K562 (cell line): ENCODE results near the gene ARMH1.

Source experiments
- POLR2AphosphoS5 ChIP-seq: IDR thresholded peaks from 2 replicates; pipeline ENCODE4 v1.6.1; 2011; ENCODE audit warnings: mild to moderate bottlenecking, low read depth, low read length, moderate library complexity; ENCODE audit not compliant: control insufficient read depth, insufficient read depth
- ZBTB1 ChIP-seq: sonication (generic); formaldehyde crosslinking; IDR thresholded peaks from 2 replicates; pipeline ENCODE4 v1.8.1; 2023; ENCODE audit warnings: missing genetic modification reagents, low read depth, mild to moderate bottlenecking, borderline replicate concordance
- ZKSCAN1 ChIP-seq: fragments of 150-350 bp; IDR thresholded peaks from 2 replicates; pipeline ENCODE4 v1.6.1; 2016; ENCODE audit warnings: low read depth, low read length
- TF ChIP-seq, protein P1 (sequence below), 2 experiments: fragments of 450-650 bp in 1 of 2; IDR thresholded peaks; 2 replicates each; pipeline ENCODE4 v1.6.1; 2011 to 2017; ENCODE audit warnings: low read depth in 2 of 2, antibody characterized with exemption in 1 of 2, borderline replicate concordance in 1 of 2, low read length in 1 of 2, mild to moderate bottlenecking in 1 of 2, mixed read lengths in 1 of 2; ENCODE audit not compliant: control insufficient read depth in 1 of 2
- TF ChIP-seq, protein P2 (sequence below), 3 experiments: IDR thresholded peaks in 2 of 3; conservative IDR thresholded peaks in 1 of 3; 2 replicates each; pipeline ENCODE4 v1.5.1; 2011 to 2012; ENCODE audit warnings: low read length in 3 of 3, mild to moderate bottlenecking in 3 of 3, control low read depth in 2 of 3, improper control_type of control experiment in 1 of 3, inconsistent platforms in 1 of 3, low read depth in 1 of 3, mixed read lengths in 1 of 3, moderate library complexity in 1 of 3; ENCODE audit not compliant: insufficient read depth in 2 of 3

DNA sequence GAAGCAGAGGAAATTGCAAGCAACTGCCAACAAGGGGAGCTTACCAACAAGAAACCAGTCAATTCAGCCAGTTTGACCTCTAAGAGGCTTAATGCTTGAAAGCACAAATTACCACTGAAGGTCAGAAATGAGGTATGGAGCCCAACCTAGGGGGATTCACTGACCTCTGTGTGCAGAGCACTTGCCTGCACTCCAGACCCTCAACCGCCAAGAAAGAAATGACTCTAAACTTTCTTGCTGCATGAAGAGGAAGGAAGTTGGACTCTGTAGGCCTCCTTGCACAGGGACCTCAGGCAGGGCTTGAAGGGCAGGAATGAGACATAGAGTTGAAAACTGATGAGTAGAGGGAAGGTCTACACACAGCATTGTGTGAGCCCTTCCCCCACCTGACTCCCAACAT lies 10.0 kb downstream of the ARMH1 start:
- no peak for TF ChIP-seq POLR2AphosphoS5
- TF ChIP-seq, protein P1, sequence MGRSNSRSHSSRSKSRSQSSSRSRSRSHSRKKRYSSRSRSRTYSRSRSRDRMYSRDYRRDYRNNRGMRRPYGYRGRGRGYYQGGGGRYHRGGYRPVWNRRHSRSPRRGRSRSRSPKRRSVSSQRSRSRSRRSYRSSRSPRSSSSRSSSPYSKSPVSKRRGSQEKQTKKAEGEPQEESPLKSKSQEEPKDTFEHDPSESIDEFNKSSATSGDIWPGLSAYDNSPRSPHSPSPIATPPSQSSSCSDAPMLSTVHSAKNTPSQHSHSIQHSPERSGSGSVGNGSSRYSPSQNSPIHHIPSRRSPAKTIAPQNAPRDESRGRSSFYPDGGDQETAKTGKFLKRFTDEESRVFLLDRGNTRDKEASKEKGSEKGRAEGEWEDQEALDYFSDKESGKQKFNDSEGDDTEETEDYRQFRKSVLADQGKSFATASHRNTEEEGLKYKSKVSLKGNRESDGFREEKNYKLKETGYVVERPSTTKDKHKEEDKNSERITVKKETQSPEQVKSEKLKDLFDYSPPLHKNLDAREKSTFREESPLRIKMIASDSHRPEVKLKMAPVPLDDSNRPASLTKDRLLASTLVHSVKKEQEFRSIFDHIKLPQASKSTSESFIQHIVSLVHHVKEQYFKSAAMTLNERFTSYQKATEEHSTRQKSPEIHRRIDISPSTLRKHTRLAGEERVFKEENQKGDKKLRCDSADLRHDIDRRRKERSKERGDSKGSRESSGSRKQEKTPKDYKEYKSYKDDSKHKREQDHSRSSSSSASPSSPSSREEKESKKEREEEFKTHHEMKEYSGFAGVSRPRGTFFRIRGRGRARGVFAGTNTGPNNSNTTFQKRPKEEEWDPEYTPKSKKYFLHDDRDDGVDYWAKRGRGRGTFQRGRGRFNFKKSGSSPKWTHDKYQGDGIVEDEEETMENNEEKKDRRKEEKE (IDR thresholded peaks at IDR 0.05; ENCODE audit: borderline replicate concordance in 1 of 2, control insufficient read depth in 1 of 2, low read depth in 2 of 2, low read length in 1 of 2): no peak
- TF ChIP-seq ZBTB1 (CRISPR knock-in tag): no peak
- TF ChIP-seq ZKSCAN1: no peak
- TF ChIP-seq, protein P2, sequence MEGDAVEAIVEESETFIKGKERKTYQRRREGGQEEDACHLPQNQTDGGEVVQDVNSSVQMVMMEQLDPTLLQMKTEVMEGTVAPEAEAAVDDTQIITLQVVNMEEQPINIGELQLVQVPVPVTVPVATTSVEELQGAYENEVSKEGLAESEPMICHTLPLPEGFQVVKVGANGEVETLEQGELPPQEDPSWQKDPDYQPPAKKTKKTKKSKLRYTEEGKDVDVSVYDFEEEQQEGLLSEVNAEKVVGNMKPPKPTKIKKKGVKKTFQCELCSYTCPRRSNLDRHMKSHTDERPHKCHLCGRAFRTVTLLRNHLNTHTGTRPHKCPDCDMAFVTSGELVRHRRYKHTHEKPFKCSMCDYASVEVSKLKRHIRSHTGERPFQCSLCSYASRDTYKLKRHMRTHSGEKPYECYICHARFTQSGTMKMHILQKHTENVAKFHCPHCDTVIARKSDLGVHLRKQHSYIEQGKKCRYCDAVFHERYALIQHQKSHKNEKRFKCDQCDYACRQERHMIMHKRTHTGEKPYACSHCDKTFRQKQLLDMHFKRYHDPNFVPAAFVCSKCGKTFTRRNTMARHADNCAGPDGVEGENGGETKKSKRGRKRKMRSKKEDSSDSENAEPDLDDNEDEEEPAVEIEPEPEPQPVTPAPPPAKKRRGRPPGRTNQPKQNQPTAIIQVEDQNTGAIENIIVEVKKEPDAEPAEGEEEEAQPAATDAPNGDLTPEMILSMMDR (IDR thresholded peaks at IDR 0.05 in 2 of 3, conservative IDR thresholded peaks at IDR 0.05 in 1 of 3; ENCODE audit: insufficient read depth in 2 of 3, low read depth in 1 of 3, low read length in 3 of 3): no peak
